Loucy (cell line): ENCODE results near the gene KLF15.

Experiments used
- H2AFZ ChIP-seq: fragments of 200-600 bp; sonication (generic); 2 replicates; pipeline ENCODE4 v1.6.0; 2016; ENCODE audit warnings: antibody characterized with exemption, mild to moderate bottlenecking, low read length, moderate library complexity
- H3F3A ChIP-seq: fragments of 200-600 bp; 2 replicates; pipeline ENCODE4 v1.6.0; 2016; ENCODE audit warnings: antibody characterized with exemption, low read depth, mild to moderate bottlenecking
- H3K27me3 ChIP-seq: fragments of 200-600 bp; sonication (generic); 2 replicates; pipeline ENCODE4 v1.6.1; 2014; ENCODE audit warnings: low read length, mild to moderate bottlenecking; ENCODE audit not compliant: insufficient read depth, poor library complexity, severe bottlenecking
- H3K36me3 ChIP-seq: fragments of 200-600 bp; sonication (generic); 2 replicates; pipeline ENCODE4 v1.6.1; 2016; ENCODE audit warnings: low read length; ENCODE audit not compliant: insufficient read depth
- H3K4me1 ChIP-seq: fragments of 200-600 bp; sonication (generic); 2 replicates; pipeline ENCODE4 v1.5.1; 2014; ENCODE audit warnings: low read length, mild to moderate bottlenecking; ENCODE audit not compliant: insufficient read depth, poor library complexity, severe bottlenecking
- H3K4me2 ChIP-seq: fragments of 200-600 bp; sonication (generic); 2 replicates; pipeline ENCODE4 v1.6.0; 2014; ENCODE audit warnings: antibody characterized with exemption, low read length, low read depth, mild to moderate bottlenecking; ENCODE audit not compliant: poor library complexity, severe bottlenecking
- H3K4me3 ChIP-seq: fragments of 200-600 bp; sonication (generic); 2 replicates; pipeline ENCODE4 v1.5.1; 2014; ENCODE audit warnings: low read length, mild to moderate bottlenecking, mixed read lengths; ENCODE audit not compliant: poor library complexity, severe bottlenecking
- H3K79me2 ChIP-seq: fragments of 200-600 bp; sonication (generic); 2 replicates; pipeline ENCODE4 v1.6.1; 2014; ENCODE audit warnings: low read length; ENCODE audit not compliant: insufficient read depth
- H3K9ac ChIP-seq: fragments of 200-600 bp; sonication (generic); 2 replicates; pipeline ENCODE4 v1.6.0; 2014; ENCODE audit warnings: mild to moderate bottlenecking, low read depth, low read length, moderate library complexity; ENCODE audit not compliant: poor library complexity, severe bottlenecking
- H3K9me2 ChIP-seq: fragments of 200-600 bp; sonication (generic); replicated peaks from 2 replicates; pipeline ENCODE4 v1.6.1; 2016; ENCODE audit warnings: low read depth, low read length, mixed read lengths
- H3K9me3 ChIP-seq: fragments of 200-600 bp; sonication (generic); 2 replicates; pipeline ENCODE4 v1.6.1; 2014; ENCODE audit warnings: mild to moderate bottlenecking, antibody characterized with exemption, low read length, low read depth; ENCODE audit not compliant: insufficient read depth
- H4K20me1 ChIP-seq: fragments of 200-600 bp; sonication (generic); 2 replicates; pipeline ENCODE4 v1.6.0; 2014; ENCODE audit warnings: antibody characterized with exemption, low read length, mild to moderate bottlenecking; ENCODE audit not compliant: insufficient read depth, poor library complexity, severe bottlenecking
- EZH2phosphoT487 ChIP-seq: fragments of 200-600 bp; IDR thresholded peaks from 2 replicates; pipeline ENCODE4 v1.6.1; 2018; ENCODE audit warnings: antibody characterized with exemption, mild to moderate bottlenecking, moderate library complexity, borderline replicate concordance
- TF ChIP-seq, protein P1 (sequence below): fragments of 200-600 bp; sonication (generic); conservative IDR thresholded peaks from 2 replicates; pipeline ENCODE4 v1.5.1; 2014; ENCODE audit warnings: mild to moderate bottlenecking, antibody characterized with exemption, low read length

KLF15 gene

DNA sequence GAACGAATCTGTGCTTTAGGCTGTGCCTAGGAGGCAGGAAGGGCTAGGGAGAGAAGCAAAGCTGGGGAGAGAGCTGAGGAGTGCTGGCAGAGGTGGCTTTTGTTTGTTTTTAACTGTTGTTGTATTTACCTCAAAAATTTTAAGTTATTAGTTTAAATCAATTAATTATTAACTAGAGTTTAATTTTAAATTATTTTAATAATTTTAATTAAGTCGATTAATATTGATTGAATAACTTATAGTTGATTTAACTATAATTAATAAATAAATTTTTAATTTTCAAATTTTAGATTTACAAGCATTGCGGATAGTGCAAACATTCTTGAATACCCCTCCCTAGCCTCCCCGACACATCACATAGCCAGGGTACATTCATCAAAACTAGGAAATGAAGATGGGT, 30.6 kb downstream of the KLF15 start:
- H3K4me2 ChIP-seq = no peak overlapping the region
- H3K27me3 ChIP-seq = no peaks in the 10 kb centered on the region
- TF ChIP-seq EZH2phosphoT487 = no peak
- TF ChIP-seq, protein P1, sequence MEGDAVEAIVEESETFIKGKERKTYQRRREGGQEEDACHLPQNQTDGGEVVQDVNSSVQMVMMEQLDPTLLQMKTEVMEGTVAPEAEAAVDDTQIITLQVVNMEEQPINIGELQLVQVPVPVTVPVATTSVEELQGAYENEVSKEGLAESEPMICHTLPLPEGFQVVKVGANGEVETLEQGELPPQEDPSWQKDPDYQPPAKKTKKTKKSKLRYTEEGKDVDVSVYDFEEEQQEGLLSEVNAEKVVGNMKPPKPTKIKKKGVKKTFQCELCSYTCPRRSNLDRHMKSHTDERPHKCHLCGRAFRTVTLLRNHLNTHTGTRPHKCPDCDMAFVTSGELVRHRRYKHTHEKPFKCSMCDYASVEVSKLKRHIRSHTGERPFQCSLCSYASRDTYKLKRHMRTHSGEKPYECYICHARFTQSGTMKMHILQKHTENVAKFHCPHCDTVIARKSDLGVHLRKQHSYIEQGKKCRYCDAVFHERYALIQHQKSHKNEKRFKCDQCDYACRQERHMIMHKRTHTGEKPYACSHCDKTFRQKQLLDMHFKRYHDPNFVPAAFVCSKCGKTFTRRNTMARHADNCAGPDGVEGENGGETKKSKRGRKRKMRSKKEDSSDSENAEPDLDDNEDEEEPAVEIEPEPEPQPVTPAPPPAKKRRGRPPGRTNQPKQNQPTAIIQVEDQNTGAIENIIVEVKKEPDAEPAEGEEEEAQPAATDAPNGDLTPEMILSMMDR = no peak

DNA sequence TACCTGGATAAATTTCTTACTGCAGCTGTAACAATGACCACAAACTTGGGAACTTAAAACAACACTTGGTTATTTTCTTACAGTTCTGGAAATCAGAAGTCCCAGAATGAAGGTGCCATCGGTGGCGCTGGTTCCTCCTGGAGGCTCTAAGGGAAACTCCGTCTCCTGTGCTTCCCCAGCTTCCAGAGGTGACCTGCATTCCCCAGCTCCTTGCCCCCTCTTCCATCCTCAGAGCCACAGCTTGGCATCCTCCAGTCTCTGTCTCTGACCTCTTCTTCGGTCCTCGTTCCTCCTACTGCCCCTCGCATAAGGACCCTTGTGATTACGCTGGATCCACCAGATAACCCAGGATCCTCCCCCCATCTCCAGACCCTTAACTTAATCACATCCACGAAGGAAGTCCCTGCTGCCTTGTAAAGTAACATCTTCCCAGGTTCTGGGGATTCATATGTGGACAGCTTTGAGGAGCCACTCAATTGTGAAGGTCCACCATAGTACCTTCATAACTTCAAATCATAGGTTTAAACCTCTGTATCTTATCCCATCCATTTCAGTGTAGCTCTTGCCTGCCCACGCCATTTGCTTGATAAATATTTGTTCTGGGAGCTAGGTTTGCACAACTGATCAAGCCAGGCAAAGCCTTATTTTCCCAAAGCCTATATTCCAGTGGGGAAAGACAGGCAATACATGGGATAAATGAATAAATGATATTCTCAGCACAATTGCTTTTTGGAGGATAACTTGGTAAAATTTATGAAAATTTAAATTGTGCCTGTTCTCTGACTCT, 34.8 kb downstream of the KLF15 start:
- Histone ChIP-seq H3K9me2 (no peaks in the 10 kb centered on the region), H3K79me2 (no peaks in the 10 kb centered on the region), H2AFZ (no peak overlapping the region), H3F3A (no peaks in the 10 kb centered on the region), H3K4me2 (no peak overlapping the region), H4K20me1 (no peaks in the 10 kb centered on the region), H3K9me3 (no peaks in the 10 kb centered on the region), H3K27me3 (no peaks in the 10 kb centered on the region), H3K4me3 (no peak overlapping the region), H3K36me3 (no peaks in the 10 kb centered on the region), H3K9ac (no peak overlapping the region), H3K4me1 (no peaks in the 10 kb centered on the region)
- TF ChIP-seq, protein P1 = no peak
- no peak for TF ChIP-seq EZH2phosphoT487

More for the DNA sequence above, 30.6 kb downstream of the KLF15 start:
- H3F3A ChIP-seq = no peaks in the 10 kb centered on the region
- H3K4me3 ChIP-seq = no peak overlapping the region
- H3K79me2 ChIP-seq = no peaks in the 10 kb centered on the region
- no peak overlapping the region for H2AFZ ChIP-seq
- H3K36me3 ChIP-seq = no peaks in the 10 kb centered on the region
- H3K9me3 ChIP-seq = peaks cover 17% of the 10 kb centered on the region; the same call in 1 of the 2 replicates
- H4K20me1 ChIP-seq = no peaks in the 10 kb centered on the region
- H3K9me2 ChIP-seq = no peaks in the 10 kb centered on the region
- no peak overlapping the region for H3K9ac ChIP-seq
- no peaks in the 10 kb centered on the region for H3K4me1 ChIP-seq

DNA sequence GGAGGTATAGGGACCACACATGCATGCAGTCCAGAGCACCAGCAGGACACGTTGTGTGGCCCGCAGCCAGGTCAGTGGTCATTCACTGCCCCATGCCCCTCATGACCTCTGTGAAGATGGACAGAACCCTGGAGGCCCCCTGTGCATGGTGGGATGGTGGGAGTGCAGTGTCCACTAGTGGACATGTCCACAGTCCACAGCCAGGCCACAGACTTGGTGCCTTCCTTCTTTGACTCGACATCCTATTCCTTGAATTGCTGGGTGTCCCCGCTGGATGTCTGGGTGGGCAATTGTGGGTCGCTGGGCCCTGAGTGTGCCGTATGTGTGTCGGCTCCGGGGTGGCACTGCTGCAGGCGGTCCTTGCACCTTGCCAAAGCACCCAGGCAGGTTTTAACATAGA, 35.7 kb downstream of the KLF15 start:
- H3K79me2 ChIP-seq = no peaks in the 10 kb centered on the region
- no peak for TF ChIP-seq EZH2phosphoT487
- TF ChIP-seq, protein P1 = no peak
- no peaks in the 10 kb centered on the region for H3K4me1 ChIP-seq
- H3K4me3 ChIP-seq = no peak overlapping the region
- H2AFZ ChIP-seq = no peak overlapping the region
- H3K4me2 ChIP-seq = no peak overlapping the region
- no peaks in the 10 kb centered on the region for H3K27me3 ChIP-seq
- no peaks in the 10 kb centered on the region for H4K20me1 ChIP-seq
- no peak overlapping the region for H3K9ac ChIP-seq
- no peaks in the 10 kb centered on the region for H3K9me3 ChIP-seq
- no peaks in the 10 kb centered on the region for H3K9me2 ChIP-seq
- H3K36me3 ChIP-seq = no peaks in the 10 kb centered on the region
- no peaks in the 10 kb centered on the region for H3F3A ChIP-seq
